ENCODE data around the gene SLC13A2. TPM values are rescaled to one million over a fixed set of nuclear protein-coding genes. Genes with fewer than 3 reads are reported as not detected.

Gene SLC13A2
- total and polyA plus RNA-seq, 9 of the 15 experiments (the other 6 are each of a cell fraction or from before 2014, with no cell fraction given): 0.13 TPM; not detected in 8

DNA sequence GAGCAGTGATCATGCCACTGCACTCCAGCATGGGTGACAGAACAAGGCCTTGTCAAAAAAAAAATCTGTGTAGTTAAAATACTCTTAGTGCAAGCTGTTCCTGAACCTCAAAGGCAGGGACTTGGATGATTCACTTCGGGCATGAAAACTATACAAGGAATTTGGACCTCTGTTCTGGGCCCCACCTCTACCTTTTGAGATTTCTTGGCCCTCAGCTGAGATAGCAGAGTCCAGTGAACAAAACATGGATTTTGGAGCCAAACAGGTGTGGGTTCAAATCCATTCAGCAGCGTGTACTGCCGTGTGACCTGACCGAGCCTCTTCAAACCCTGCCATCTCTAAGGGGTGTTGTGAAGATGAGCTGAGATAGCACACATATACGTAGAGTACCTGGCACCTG is 6.8 kb downstream of the SLC13A2 start (continued):
- TF ChIP-seq, protein P1, sequence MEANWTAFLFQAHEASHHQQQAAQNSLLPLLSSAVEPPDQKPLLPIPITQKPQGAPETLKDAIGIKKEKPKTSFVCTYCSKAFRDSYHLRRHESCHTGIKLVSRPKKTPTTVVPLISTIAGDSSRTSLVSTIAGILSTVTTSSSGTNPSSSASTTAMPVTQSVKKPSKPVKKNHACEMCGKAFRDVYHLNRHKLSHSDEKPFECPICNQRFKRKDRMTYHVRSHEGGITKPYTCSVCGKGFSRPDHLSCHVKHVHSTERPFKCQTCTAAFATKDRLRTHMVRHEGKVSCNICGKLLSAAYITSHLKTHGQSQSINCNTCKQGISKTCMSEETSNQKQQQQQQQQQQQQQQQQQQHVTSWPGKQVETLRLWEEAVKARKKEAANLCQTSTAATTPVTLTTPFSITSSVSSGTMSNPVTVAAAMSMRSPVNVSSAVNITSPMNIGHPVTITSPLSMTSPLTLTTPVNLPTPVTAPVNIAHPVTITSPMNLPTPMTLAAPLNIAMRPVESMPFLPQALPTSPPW (CRISPR knock-in tag; IDR thresholded peaks at IDR 0.05): no peak
- TF ChIP-seq RHOXF2B (CRISPR knock-in tag; conservative IDR thresholded peaks at IDR 0.05) (no peak), POU5F1 (IDR thresholded peaks at IDR 0.05; ENCODE audit: borderline replicate concordance, low read depth, low read length, partially characterized antibody) (no peak), ZFX (CRISPR knock-in tag; IDR thresholded peaks at IDR 0.05) (no peak), HDAC3 (IDR thresholded peaks at IDR 0.05; ENCODE audit: borderline replicate concordance, partially characterized antibody) (no peak)
- TF ChIP-seq, protein P2, sequence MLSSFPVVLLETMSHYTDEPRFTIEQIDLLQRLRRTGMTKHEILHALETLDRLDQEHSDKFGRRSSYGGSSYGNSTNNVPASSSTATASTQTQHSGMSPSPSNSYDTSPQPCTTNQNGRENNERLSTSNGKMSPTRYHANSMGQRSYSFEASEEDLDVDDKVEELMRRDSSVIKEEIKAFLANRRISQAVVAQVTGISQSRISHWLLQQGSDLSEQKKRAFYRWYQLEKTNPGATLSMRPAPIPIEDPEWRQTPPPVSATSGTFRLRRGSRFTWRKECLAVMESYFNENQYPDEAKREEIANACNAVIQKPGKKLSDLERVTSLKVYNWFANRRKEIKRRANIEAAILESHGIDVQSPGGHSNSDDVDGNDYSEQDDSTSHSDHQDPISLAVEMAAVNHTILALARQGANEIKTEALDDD (IDR thresholded peaks at IDR 0.05): no peak
- TF ChIP-seq, protein P3, sequence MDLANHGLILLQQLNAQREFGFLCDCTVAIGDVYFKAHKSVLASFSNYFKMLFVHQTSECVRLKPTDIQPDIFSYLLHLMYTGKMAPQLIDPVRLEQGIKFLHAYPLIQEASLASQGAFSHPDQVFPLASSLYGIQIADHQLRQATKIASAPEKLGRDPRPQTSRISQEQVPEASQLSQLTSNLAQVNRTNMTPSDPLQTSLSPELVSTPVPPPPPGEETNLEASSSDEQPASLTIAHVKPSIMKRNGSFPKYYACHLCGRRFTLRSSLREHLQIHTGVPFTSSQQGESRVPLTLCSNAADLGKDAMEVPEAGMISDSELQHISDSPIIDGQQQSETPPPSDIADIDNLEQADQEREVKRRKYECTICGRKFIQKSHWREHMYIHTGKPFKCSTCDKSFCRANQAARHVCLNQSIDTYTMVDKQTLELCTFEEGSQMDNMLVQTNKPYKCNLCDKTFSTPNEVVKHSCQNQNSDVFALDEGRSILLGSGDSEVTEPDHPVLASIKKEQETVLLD (IDR thresholded peaks at IDR 0.05): no peak
